ENCODE measurements around the gene CACNA2D4. TPM values are rescaled to one million over a fixed set of nuclear protein-coding genes. Genes with fewer than 3 reads are reported as not detected.

Gene CACNA2D4
- total RNA-seq, 1 donor from 2014 or later, result 0.45 TPM

DNA sequence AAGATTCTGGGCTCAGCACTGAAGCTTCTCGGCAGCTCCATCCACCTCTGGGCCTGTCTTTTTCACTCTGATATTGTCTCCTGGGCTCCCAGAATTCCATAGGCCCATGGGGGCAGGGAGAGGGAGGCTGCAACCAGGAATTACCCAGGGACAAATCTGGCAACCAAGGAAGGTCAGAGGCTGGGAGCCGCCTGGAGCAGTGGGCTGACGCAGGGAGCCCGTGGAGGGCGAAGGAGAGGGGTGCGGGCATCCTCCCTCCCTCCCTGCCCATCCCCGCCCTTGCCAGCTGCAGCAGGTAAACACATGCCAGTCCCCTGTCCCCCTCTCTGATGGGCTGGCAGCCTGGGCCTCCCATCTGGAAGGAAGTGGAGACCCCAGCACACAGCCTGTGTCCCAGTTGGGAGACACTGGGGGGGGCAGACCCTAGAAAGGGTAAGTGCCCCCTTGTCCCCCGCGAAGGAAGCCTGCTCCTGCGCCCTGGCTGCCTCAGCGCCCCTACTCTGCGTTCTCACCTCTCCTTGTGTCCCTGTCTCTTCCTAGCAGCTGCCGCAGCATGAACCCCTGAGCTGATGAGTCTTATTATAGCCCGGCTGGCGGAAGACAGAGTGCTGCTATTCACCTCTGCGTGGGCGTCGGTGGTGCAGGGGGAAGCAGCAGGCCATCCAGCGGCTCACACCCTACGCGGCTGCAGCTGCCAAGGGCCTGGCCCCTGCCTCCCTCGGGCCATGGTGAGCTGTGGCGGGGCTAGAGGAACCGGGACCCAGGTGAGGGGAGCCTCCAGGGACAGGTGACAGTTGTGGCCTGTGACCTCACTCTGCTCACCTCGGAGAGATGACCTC, 91.4 kb downstream of the CACNA2D4 start:
- Mint-ChIP-seq H3K36me3 (no peaks in the 10 kb centered on the region), H3K4me3 (no peak overlapping the region), H3K27ac (no peak overlapping the region), H3K27me3 (ENCODE audit: low read depth) (peaks cover 77% of the 10 kb centered on the region), H3K4me1 (peaks cover 5% of the 10 kb centered on the region), H3K9me3 (no peaks in the 10 kb centered on the region)
- TF ChIP-seq, protein P1, sequence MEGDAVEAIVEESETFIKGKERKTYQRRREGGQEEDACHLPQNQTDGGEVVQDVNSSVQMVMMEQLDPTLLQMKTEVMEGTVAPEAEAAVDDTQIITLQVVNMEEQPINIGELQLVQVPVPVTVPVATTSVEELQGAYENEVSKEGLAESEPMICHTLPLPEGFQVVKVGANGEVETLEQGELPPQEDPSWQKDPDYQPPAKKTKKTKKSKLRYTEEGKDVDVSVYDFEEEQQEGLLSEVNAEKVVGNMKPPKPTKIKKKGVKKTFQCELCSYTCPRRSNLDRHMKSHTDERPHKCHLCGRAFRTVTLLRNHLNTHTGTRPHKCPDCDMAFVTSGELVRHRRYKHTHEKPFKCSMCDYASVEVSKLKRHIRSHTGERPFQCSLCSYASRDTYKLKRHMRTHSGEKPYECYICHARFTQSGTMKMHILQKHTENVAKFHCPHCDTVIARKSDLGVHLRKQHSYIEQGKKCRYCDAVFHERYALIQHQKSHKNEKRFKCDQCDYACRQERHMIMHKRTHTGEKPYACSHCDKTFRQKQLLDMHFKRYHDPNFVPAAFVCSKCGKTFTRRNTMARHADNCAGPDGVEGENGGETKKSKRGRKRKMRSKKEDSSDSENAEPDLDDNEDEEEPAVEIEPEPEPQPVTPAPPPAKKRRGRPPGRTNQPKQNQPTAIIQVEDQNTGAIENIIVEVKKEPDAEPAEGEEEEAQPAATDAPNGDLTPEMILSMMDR (IDR thresholded peaks at IDR 0.05; ENCODE audit: unreplicated experiment), result no peak
- DNase-seq (ENCODE audit: low spot score in 2 of 2, unreplicated experiment in 2 of 2), result no peak

DNA sequence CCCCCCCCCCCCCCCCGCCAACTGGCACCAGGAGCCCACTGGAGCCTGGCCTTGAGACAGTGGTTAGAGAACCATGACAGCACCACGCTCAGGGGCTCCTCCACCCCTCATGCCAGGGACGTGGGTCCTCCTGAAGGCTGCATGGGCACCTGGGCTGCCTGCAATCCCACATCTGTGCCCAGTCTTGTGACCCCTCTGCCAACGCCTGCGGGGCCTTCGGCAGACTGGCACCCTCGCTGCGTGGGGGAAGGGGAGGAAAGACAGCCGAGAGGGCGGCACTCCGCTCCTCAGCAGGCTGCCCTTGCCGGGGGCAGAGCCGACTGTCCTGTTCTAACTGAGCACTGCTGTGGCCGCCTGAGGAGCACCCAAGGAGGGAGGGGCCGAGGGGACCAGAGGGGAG, 92.1 kb downstream of the CACNA2D4 start:
- TF ChIP-seq, protein P1 (IDR thresholded peaks at IDR 0.05; ENCODE audit: unreplicated experiment), result no peak
- no peak overlapping the region for H3K4me3 Mint-ChIP-seq
- H3K27ac Mint-ChIP-seq, result no peak overlapping the region
- peaks cover 78% of the 10 kb centered on the region for H3K27me3 Mint-ChIP-seq (ENCODE audit: low read depth)
- no peaks in the 10 kb centered on the region for H3K9me3 Mint-ChIP-seq
- H3K4me1 Mint-ChIP-seq, result peaks cover 5% of the 10 kb centered on the region
- no peaks in the 10 kb centered on the region for H3K36me3 Mint-ChIP-seq
- no peak for DNase-seq (ENCODE audit: low spot score in 2 of 2, unreplicated experiment in 2 of 2)

DNA sequence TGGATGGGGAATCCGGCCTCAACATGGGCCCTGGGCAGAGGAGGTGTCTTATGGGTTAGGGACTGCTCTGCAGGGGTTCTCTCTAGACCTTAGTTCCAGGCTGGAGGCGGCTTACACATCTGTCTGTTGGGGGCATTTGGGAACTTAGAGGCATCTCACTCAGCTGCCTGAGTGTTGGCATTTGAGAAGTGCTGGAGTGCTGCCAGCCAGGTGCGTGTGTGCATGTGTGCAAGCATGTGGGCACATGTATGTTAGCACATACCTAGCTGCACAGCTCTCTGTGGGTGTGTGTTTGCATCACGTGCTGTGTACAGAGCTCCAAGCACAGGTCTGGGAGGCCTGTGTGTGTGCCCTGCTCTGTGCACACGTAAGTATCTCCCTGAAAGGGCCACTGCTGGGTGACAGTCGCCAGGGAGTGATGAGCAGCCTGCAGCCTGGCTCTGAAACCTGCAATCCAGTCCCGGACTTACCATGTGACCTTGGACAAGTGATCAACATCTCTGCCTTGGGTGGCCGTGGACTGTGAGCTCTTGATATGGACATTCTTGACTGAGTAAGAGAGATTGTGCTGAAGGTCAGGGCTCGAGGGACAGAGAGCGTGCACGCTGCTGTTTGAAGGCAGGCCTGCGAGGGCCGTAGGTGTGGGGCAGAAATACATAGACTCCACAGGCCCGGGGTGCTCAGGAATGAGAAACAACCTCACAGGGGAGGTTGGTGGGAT, 92.9 kb downstream of the CACNA2D4 start:
- DNase-seq (ENCODE audit: low spot score in 2 of 2, unreplicated experiment in 2 of 2), result no peak

DNA sequence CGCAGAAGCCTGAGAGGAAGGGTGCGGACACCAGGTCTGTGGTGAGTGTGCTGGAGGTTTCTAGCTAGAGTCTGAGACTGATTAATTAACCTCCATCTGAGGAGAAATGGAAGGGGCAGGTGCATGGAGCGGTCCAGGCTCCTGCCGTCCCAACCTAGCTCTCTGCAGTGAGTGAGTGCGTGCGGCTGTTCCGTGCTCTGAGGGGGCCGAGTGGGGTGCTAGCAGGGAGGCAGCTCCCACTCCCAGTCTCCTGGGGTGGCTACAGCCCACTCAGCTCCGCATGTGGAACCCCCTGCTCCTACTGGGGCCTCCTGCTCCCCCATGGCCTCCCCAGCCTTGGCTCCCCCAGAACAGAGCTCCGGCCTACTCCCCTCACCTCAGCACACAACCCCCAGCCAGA, 95.2 kb downstream of the CACNA2D4 start:
- TF ChIP-seq, protein P1 (IDR thresholded peaks at IDR 0.05; ENCODE audit: unreplicated experiment), result no peak
- DNase-seq (ENCODE audit: low spot score in 2 of 2, unreplicated experiment in 2 of 2), result no peak
- H3K27ac Mint-ChIP-seq, result no peak overlapping the region
- H3K36me3 Mint-ChIP-seq, result no peaks in the 10 kb centered on the region
- H3K4me1 Mint-ChIP-seq, result peaks cover 3% of the 10 kb centered on the region
- peaks cover 76% of the 10 kb centered on the region for H3K27me3 Mint-ChIP-seq (ENCODE audit: low read depth)
- no peak overlapping the region for H3K4me3 Mint-ChIP-seq
- H3K9me3 Mint-ChIP-seq, result no peaks in the 10 kb centered on the region

More for the DNA sequence above, 92.9 kb downstream of the CACNA2D4 start:
- TF ChIP-seq, protein P1 (IDR thresholded peaks at IDR 0.05; ENCODE audit: unreplicated experiment), result no peak
- Mint-ChIP-seq H3K9me3 (no peaks in the 10 kb centered on the region), H3K36me3 (no peaks in the 10 kb centered on the region), H3K27me3 (ENCODE audit: low read depth) (peaks cover 79% of the 10 kb centered on the region), H3K4me1 (no peaks in the 10 kb centered on the region), H3K27ac (no peak overlapping the region), H3K4me3 (no peak overlapping the region)

DNA sequence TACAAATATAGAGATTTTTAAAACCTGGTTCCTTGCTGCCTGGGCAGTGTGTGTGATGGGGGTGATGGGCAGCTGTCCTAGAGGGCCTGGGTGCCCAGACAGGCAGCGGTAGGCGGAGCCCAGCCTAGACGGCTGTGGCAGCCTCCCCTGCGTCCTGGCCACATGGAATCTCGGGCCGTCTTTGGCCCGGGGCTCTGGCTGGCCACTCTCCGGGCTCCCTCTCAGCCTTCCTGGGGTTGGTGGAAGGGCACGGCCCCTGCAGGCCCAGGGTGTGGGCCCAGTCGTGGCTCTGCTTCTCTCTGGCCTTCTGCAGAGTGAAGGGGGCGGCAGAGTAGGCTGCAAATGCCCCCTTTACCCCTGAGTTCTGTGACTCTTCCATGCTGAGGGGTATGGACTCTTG, 95.8 kb downstream of the CACNA2D4 start:
- H3K27me3 Mint-ChIP-seq (ENCODE audit: low read depth), result peaks cover 76% of the 10 kb centered on the region
- H3K4me3 Mint-ChIP-seq, result no peak overlapping the region
- DNase-seq (ENCODE audit: low spot score in 2 of 2, unreplicated experiment in 2 of 2), result no peak
- H3K4me1 Mint-ChIP-seq, result peaks cover 3% of the 10 kb centered on the region
- no peaks in the 10 kb centered on the region for H3K36me3 Mint-ChIP-seq
- no peak overlapping the region for H3K27ac Mint-ChIP-seq
- TF ChIP-seq, protein P1 (IDR thresholded peaks at IDR 0.05; ENCODE audit: unreplicated experiment), result no peak
- no peaks in the 10 kb centered on the region for H3K9me3 Mint-ChIP-seq
